AG09319 (cell line): ENCODE results near the gene YIPF6.
A peak's percentile ranks its signal among the peaks of the same experiment; 100 is the strongest.
"Not testable (repeated sequence)": the region's sequence is repeated elsewhere in the genome, so short reads cannot be mapped to it uniquely, and the experiment has no call there.

Experiments
- DNase-seq: peaks from one replicate; pipeline ENCODE4 v3.0.0-alpha.2; 2010; ENCODE audit warnings: low read depth; ENCODE audit errors: extremely low read depth
- CTCF ChIP-seq: IDR thresholded peaks from 2 replicates; pipeline ENCODE4 v1.5.1; 2011; ENCODE audit warnings: low read depth, mild to moderate bottlenecking, inconsistent platforms, low read length, moderate library complexity

YIPF6 gene

GRCh38 chrX:68490644-68491043 lies 8.2 kb upstream of the YIPF6 start:
- TF ChIP-seq CTCF: peak; percentile 32
- no peak for DNase-seq

GRCh38 chrX:68492583-68492982 lies 6.3 kb upstream of the YIPF6 start:
- no peak for TF ChIP-seq CTCF
- DNase-seq: no peak

- DNase-seq: not testable (repeated sequence)
These were observed 5.1 kb upstream of the YIPF6 start for GRCh38 chrX:68493776-68494175.

- TF ChIP-seq CTCF: no peak; the same call in 1 of the 2 replicates
- DNase-seq: no peak
These were observed 775 bp upstream of the YIPF6 start for GRCh38 chrX:68498044-68498507.

GRCh38 chrX:68499543-68500504 lies 973 bp downstream of the YIPF6 start:
- no peak for DNase-seq
- no peak for TF ChIP-seq CTCF

- no peak for TF ChIP-seq CTCF
- no peak for DNase-seq
These were observed 5.2 kb downstream of the YIPF6 start for GRCh38 chrX:68503836-68504636.

- no peak for TF ChIP-seq CTCF
- DNase-seq: no peak
These were observed 7.8 kb downstream of the YIPF6 start for GRCh38 chrX:68506649-68507048.
